Thymus (tissue), 11 donors: Measurements from ENCODE around the gene TOP1. TPM values are rescaled to one million over a fixed set of nuclear protein-coding genes. Genes with fewer than 3 reads are reported as not detected.

Experiments
- DNase-seq, 9 donors: peaks; one replicate each; pipeline ENCODE4 v3.0.0-alpha.2; 2013; ENCODE audit warnings: low spot score in 9 of 9, low read depth in 6 of 9, missing footprints in 1 of 9
- H3K27ac ChIP-seq, 2 donors: one replicate each; pipeline ENCODE4 v1.5.1; 2013; ENCODE audit warnings: control low read depth in 1 of 2, low read depth in 1 of 2, low read length in 1 of 2, mild to moderate bottlenecking in 1 of 2, moderate library complexity in 1 of 2
- H3K27me3 ChIP-seq, 2 donors: one replicate each; pipeline ENCODE4 v1.5.1; 2013; ENCODE audit warnings: low read length in 1 of 2; ENCODE audit not compliant: control insufficient read depth in 2 of 2, insufficient read depth in 1 of 2
- H3K36me3 ChIP-seq, 2 donors: one replicate each; pipeline ENCODE4 v1.5.1; 2013; ENCODE audit warnings: low read length in 1 of 2, mild to moderate bottlenecking in 1 of 2, moderate library complexity in 1 of 2; ENCODE audit not compliant: control insufficient read depth in 2 of 2, insufficient read depth in 2 of 2
- H3K4me1 ChIP-seq, 2 donors: one replicate each; pipeline ENCODE4 v1.5.1; 2013; ENCODE audit warnings: low read length in 2 of 2; ENCODE audit not compliant: control insufficient read depth in 2 of 2, insufficient read depth in 2 of 2
- H3K4me3 ChIP-seq, 2 donors: one replicate each; pipeline ENCODE4 v1.5.1; 2013; ENCODE audit warnings: low read length in 2 of 2, control low read depth in 1 of 2, mild to moderate bottlenecking in 1 of 2
- H3K9me3 ChIP-seq, 2 donors: one replicate each; pipeline ENCODE4 v1.5.1; 2013; ENCODE audit warnings: low read length in 1 of 2, mild to moderate bottlenecking in 1 of 2; ENCODE audit not compliant: control insufficient read depth in 2 of 2, insufficient read depth in 1 of 2
- WGBS: extraction: QIAGEN DNeasy Blood & Tissue Kit; methylation state at CpG from one replicate; pipeline ENCODE4 v1.1.7; 2013; 5-methylcytosine and 5-hydroxymethylcytosine counted together
- polyA plus RNA-seq: library from polyadenylated mRNA; stranded (reverse); fragments of 200-250 nt; gene quantifications from one replicate; pipeline ENCODE4 v1.2.3, GENCODE V29; 2013
- total RNA-seq: library from RNA; stranded (reverse); fragments of 120-200 nt; gene quantifications from one replicate; pipeline ENCODE4 v1.2.4, GENCODE V29; 2013
- donor health status: healthy.

TOP1 gene
- total and polyA plus RNA-seq, 2 donors, result 26.0 to 44.2 TPM

- 44% methylated on average over 2 of the region's 2 CpGs for WGBS
- no peaks in the 10 kb centered on the region for H3K27me3 ChIP-seq
- no peaks in the 10 kb centered on the region for H3K36me3 ChIP-seq
- H3K9me3 ChIP-seq, result no peaks in the 10 kb centered on the region
- DNase-seq, result no peak
- H3K4me3 ChIP-seq, result no peak overlapping the region
- H3K4me1 ChIP-seq, result peaks cover 7 to 13% of the 10 kb centered on the region in 2 donors
- H3K27ac ChIP-seq, result no peak overlapping the region
These were observed 41.8 kb upstream of the TOP1 start for GRCh38 chr20:40986774-40987173.

DNA sequence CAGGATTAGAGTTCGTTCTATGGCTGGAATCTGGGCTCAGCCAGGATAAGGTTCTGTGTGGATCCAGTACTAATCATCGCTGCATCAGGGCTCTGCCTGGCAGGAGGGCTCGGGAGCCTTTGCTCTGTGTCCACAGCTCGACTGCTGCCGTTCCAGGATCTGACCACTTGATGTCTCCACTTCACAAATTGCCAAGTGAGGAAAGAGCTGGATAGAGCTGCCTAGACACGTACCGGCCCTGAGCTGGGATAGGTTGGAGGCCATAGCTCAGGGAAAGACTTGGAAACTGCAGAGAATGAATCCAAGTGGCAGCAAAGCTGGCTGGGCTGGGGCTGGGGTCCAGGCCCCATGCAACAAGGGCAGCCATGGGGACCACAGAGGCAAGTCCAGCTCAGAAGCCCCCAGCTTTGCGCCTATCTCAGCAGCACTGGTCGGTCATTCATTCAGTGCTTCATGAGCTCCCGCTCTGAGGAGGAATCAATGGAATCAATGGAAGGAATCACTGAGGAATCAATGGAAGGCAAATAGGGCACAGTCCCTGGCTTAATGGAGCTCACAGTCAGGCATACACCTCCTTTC lies 38.0 kb upstream of the TOP1 start:
- Histone ChIP-seq H3K27ac (no peak overlapping the region), H3K4me1 (peaks cover 7 to 14% of the 10 kb centered on the region in 2 donors), H3K36me3 (no peaks in the 10 kb centered on the region), H3K4me3 (no peak overlapping the region), H3K27me3 (no peaks in the 10 kb centered on the region), H3K9me3 (no peaks in the 10 kb centered on the region)
- peak in 7 of 9 donors; percentile 42 to 83 (median 65) for DNase-seq
- 29% methylated on average over 10 of the region's 10 CpGs for WGBS

GRCh38 chr20:40991181-40991889 lies 37.3 kb upstream of the TOP1 start:
- Histone ChIP-seq H3K9me3 (no peaks in the 10 kb centered on the region), H3K4me1 (peaks cover 7 to 14% of the 10 kb centered on the region in 2 donors), H3K27ac (peak overlapping the region in 1 of 2 donors; percentile 24), H3K36me3 (no peaks in the 10 kb centered on the region), H3K27me3 (no peaks in the 10 kb centered on the region), H3K4me3 (no peak overlapping the region)
- peak in 1 of 9 donors; percentile 59 for DNase-seq
- 64% methylated on average over 2 of the region's 2 CpGs for whole genome bisulfite sequencing

DNA sequence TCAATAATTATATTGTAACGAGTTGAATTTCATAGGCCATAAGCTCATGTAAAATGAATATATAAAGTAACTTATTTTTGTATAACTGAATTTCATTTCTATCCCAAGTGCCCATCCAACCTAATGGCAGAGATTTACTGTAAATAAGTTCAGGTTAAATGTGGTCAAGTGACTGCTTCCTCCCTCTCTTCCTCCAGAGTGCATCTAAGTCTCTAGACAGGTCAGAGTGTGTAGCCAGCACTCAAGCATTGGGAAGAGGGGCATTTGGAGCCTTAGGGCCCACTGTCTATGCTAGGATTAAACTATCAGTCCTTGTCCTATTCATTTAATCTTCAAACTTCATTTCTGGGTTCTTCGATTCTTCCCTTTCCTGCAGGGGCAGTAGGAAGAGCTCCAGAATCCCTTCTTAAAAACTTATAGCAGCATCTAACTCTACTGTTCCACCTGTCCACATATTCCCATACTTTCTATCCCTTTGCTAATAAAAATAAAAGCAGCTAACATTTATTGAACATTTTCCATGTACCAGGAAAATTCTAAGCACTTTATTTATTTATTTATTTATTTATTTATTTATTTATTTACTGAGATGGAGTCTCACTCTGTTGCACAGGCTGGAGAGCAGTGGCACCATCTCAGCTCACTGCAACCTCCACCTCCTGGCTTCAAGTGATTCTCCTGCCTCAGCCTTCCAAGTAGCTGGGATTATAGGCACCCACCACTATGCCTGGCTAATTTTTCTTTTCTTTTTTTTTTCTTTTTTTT lies 36.1 kb upstream of the TOP1 start:
- no peak for DNase-seq
- 98% methylated on average over 2 of the region's 2 CpGs for WGBS
- Histone ChIP-seq H3K4me3 (no peak overlapping the region), H3K9me3 (no peaks in the 10 kb centered on the region), H3K27me3 (no peaks in the 10 kb centered on the region), H3K4me1 (peaks cover 7 to 17% of the 10 kb centered on the region in 2 donors), H3K27ac (no peak overlapping the region), H3K36me3 (no peaks in the 10 kb centered on the region)

DNA sequence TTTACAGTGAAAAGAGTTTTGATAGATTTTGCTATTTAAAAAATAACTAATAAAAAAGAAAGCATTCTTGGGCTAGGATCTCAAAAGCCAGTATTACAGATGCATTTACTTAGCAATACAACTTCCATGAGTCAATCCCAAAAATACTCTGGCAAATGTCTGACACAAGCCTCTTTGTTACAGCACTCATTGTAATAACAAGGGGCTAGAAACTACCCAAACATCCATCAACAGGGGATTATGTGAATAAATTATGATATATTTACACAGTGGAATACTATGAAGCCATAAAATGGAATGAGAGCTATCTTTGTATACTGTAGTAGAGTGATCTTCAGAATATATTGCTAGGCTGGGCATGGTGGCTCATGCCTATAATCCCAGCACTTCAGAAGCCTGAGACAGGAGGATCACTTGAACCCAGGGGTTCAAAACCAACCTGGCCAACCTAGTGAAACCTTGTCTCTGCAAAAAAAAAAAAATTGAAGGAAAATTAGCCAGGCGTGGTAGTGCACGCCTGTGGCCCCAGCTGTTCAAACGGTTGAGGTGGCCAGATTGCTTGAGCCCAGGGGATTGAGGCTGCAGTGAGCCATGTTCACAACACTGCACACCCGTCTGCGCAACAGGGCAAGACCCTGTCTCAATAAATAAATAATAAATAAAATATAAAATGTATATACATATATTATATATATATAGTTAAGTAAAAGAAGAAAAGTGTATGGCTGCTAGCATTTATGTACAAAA lies 34.7 kb upstream of the TOP1 start:
- DNase-seq, result no peak
- peaks cover 7 to 17% of the 10 kb centered on the region in 2 donors for H3K4me1 ChIP-seq
- WGBS, result 85% methylated on average over 5 of the region's 5 CpGs
- H3K9me3 ChIP-seq, result no peaks in the 10 kb centered on the region
- H3K4me3 ChIP-seq, result no peak overlapping the region
- no peak overlapping the region for H3K27ac ChIP-seq
- H3K27me3 ChIP-seq, result no peaks in the 10 kb centered on the region
- no peaks in the 10 kb centered on the region for H3K36me3 ChIP-seq

- H3K27me3 ChIP-seq, result no peaks in the 10 kb centered on the region
- peaks cover 0 to 9% of the 10 kb centered on the region in 2 donors for H3K4me1 ChIP-seq
- H3K9me3 ChIP-seq, result no peaks in the 10 kb centered on the region
- no peak overlapping the region for H3K27ac ChIP-seq
- no peak overlapping the region for H3K4me3 ChIP-seq
- H3K36me3 ChIP-seq, result no peaks in the 10 kb centered on the region
- 98% methylated on average over 1 of the region's 1 CpG for WGBS
- DNase-seq, result no peak
These were observed 32.3 kb upstream of the TOP1 start for GRCh38 chr20:40996326-40996725.

GRCh38 chr20:40997116-40997515 lies 31.5 kb upstream of the TOP1 start:
- Histone ChIP-seq H3K4me1 (peaks cover 0 to 3% of the 10 kb centered on the region in 2 donors), H3K9me3 (no peaks in the 10 kb centered on the region), H3K27ac (no peak overlapping the region), H3K36me3 (no peaks in the 10 kb centered on the region), H3K4me3 (no peak overlapping the region), H3K27me3 (no peaks in the 10 kb centered on the region)
- DNase-seq, result no peak
- 89% methylated on average over 6 of the region's 6 CpGs for WGBS

DNA sequence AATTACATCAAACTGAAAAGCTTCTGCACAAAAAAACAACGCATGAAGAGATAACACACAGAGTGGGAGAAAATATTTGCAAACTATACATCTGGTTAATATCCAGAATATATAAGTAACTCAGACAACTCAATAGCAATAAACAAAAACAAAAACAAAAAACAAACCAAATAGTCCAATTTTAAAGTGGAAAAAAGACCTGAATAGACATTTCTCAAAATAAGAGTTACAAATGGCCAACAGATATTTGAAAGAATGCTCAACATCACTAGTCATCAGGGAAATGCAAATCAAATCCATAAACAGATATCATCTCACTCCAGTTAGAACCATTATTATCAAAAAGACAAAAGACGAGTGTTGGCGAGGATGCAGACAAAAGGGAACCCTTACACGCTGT lies 28.8 kb upstream of the TOP1 start:
- no peaks in the 10 kb centered on the region for H3K36me3 ChIP-seq
- H3K4me1 ChIP-seq, result peaks cover 0 to 3% of the 10 kb centered on the region in 2 donors
- WGBS, result 98% methylated on average over 4 of the region's 4 CpGs
- DNase-seq, result no peak
- H3K27me3 ChIP-seq, result no peaks in the 10 kb centered on the region
- H3K27ac ChIP-seq, result no peak overlapping the region
- H3K4me3 ChIP-seq, result no peak overlapping the region
- peaks cover 0 to 4% of the 10 kb centered on the region in 2 donors for H3K9me3 ChIP-seq
